ENCODE results near the gene TAT.
"Not testable (repeated sequence)": the region's sequence is repeated elsewhere in the genome, so short reads cannot be mapped to it uniquely, and the experiment has no call there.

Gene TAT

GRCh38 chr16:71584543-71585317 lies 7.8 kb upstream of the TAT start:
- no peak for DNase-seq (ENCODE audit: low read depth, low spot score)

DNA sequence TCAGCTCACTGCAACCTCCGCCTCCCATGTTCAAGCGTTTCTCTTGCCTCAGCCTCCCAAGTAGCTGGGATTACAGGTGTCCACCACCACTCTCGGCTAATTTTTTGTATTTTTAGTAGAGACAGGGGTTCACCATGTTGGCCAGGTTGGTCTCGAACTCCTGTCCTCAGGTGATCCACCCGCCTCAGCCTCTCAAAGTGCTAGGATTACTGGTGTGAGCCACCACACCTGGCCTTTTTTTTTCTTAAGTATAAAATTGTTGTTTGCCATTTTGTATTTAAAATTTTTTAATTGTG lies 5.6 kb upstream of the TAT start:
- DNase-seq (ENCODE audit: low read depth, low spot score) = not testable (repeated sequence)

DNA sequence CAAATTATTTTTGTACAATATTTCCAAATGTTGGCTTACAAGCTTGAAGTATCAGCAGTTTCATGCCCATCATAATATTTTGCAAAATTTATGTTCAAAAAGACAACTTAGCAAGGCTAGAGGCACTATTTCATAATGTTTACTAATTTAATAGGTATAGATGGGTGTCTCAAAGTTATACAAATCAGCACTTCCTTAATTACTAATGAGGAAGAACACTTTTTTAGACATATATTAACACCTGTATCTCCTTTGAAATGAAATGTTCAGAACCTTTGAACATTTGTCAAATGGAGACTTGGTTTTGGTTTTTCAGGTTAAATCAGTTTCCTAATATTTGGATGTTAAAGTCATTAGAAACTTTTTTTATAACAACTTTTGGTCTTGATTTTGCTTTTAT lies 2.2 kb downstream of the TAT start:
- DNase-seq (ENCODE audit: low read depth, low spot score) = no peak

DNA sequence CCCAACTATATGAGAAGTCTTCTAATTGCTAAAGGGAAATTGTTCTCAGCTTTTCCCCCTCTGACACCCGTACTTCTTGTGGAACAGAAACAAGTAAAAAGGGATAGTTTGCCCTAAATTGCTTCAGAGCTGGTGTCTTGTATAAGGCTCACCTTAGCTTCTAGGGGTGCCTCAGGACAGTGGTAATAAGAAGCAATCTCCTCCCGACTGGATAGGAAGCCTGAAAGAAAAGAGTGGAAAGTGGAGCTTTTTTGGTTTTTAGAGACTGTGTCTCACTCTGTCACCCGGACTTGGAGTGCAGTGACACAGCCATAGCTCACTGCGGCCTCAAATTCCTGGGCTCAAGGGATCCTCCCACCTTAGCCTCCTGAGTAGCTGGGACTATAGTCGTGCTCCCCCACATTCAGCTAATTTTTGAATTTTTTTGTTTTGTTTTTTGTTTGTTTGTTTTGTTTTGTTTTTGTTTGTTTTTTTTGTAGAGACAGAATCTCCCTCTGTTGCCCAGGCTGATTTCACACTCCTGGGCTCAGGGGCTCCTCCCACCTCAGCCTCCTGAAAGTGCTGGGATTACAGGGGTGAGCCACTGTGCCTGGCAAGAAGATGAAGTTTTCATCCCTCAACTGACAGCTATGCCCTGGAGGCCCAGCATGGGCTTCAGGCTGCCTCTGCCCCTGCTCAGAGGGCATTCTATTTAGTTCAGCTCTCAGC lies 3.4 kb downstream of the TAT start:
- DNase-seq (ENCODE audit: low read depth, low spot score) = no peak

DNA sequence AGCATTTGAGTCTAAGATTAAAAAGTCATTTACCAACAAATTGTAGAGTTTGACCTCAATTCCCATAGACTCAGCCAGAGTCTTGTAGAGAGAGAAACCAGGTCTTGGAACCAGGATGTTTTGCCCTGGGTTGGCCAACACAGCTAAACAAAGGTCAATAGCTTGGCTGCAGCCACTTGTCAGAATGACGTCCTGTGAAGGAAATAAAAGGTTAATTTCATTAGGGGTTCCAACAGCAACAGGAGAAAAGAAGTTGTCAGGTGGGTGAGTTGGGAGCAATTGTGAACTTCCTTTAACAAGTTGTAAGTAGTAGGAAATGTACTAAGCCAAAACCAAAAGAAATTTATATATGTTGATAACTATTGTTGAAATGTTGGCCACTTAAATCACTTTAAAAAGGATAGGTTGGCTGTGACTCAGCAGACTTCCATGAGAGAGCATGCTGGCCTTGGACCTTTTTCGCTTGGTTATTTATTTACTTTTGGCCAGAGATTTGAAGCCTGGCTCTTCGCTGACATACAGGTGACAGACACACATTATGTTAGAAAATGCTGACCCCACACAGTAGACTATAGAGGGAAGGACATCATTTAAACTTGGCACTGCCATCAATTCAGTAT lies 4.3 kb downstream of the TAT start:
- DNase-seq (ENCODE audit: low read depth, low spot score) = no peak

DNA sequence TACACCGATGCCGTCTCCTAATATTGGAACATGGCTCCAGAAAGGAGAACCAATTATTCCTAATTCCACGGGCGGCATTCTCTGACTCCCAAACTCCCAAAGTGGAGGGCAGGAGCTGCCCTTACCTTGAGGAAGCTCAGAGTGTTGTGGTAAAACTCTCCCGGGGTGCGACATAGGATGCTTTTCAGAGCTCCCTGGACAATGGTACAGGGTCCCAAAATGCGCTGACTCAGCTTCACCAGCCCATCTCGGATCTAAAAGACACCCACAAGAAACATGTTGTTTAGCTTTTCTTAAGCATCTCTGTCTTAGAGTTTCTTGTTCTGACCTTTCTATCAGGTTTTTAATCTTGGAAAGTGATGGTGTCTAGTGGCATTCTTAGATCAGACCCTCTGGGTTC lies 6.7 kb downstream of the TAT start:
- DNase-seq (ENCODE audit: low read depth, low spot score) = no peak

DNA sequence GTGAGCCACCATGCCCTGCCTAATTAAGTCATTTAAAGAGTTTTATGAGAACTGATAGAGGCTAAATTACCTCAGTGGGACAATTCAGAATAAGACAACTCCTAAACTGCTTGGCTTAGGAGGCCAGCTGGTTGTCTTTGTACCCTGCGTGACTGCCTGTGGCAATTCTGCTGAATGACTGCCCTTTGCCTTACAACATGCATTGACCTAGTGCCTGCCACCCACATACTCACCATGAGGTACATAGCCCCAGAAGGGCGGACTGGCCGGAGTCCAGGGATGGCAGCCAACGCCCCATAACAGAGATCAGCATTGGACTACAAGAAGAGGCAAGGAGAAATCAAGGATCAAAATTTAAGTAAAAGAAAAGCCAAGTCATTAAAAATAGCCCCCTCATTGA lies 7.3 kb downstream of the TAT start:
- no peak for DNase-seq (ENCODE audit: low read depth, low spot score)

GRCh38 chr16:71568551-71568950 lies 8.3 kb downstream of the TAT start:
- no peak for DNase-seq (ENCODE audit: low read depth, low spot score)

- DNase-seq (ENCODE audit: low read depth, low spot score) = no peak
Observed at GRCh38 chr16:71567931-71568330, 9.0 kb downstream of the TAT start.

GRCh38 chr16:71565812-71566700 lies 10.8 kb downstream of the TAT start:
- no peak for DNase-seq (ENCODE audit: low read depth, low spot score)

- no peak for DNase-seq (ENCODE audit: low read depth, low spot score)
Observed at GRCh38 chr16:71564335-71564967, 12.4 kb downstream of the TAT start.

- DNase-seq (ENCODE audit: low read depth, low spot score) = no peak
Observed at GRCh38 chr16:71562552-71562951, 14.3 kb downstream of the TAT start.

DNA sequence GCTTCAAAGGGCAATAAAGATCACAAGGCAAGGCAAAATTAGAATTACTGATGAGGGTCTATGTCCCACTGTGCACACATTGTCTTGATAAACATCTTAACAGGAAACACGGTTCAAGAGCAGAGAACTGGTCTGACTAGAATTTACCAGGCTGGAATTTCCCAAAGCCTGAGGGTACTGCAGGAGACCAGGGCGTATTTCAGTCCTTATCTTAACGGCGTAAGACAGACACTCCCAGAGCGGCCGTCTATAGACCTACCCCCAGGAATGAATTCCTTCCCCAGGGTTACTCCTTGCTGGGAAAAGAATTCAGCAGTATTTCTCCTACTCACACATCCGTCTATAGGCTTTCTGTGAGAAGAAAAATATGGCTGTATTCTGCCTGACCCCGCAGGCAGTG lies 15.0 kb downstream of the TAT start:
- not testable (repeated sequence) for DNase-seq (ENCODE audit: low read depth, low spot score)

GRCh38 chr16:71559855-71560254 lies 17.0 kb downstream of the TAT start:
- no peak for DNase-seq (ENCODE audit: low read depth, low spot score)

DNA sequence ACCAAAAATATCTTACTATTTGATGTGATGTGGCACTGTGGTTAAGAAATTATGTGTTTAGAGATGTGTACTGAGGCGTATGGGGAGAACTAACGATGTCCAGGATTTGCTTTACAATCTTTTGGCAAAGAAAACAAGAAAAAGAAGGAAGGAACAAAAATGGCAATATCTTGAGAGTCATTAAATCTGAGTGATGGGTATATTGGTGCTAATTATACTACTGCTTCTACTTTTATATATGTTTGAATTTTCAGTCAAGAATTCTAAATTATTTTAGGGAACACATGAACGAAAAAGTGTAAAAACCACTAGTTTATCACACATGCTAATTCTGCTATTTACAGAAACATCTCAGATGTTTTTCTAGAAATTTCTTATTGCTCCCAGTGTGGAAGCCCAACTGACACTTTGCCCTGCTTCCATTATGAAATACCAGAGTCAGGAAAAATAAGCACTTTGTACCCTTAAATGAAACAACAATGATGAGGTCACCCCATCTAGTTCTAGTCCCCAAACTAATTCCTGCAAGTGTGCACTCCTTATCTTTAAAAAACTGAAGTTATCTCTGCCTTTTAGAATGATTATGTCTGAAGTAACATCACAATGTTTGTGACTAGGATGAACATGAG lies 18.8 kb downstream of the TAT start:
- no peak for DNase-seq (ENCODE audit: low read depth, low spot score)

DNA sequence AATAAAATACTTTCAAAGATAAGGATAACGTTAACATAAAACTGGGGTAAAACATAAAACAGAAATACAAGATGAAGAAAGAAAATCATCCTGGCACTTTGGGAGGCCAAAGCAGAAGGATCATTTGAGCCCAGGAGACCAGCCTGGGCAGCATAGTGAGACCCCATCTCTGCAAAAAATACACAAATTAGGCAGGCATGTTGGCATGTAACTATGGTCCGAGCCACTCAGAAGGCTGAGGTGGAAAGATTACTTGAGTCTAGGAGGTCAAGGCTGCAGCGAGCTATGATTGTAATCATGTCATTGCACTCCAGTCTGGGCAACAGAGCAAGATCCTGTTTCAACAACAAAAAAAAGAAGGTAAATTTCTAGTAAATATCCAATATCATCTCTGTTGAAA lies 19.6 kb downstream of the TAT start:
- DNase-seq (ENCODE audit: low read depth, low spot score) = no peak

DNA sequence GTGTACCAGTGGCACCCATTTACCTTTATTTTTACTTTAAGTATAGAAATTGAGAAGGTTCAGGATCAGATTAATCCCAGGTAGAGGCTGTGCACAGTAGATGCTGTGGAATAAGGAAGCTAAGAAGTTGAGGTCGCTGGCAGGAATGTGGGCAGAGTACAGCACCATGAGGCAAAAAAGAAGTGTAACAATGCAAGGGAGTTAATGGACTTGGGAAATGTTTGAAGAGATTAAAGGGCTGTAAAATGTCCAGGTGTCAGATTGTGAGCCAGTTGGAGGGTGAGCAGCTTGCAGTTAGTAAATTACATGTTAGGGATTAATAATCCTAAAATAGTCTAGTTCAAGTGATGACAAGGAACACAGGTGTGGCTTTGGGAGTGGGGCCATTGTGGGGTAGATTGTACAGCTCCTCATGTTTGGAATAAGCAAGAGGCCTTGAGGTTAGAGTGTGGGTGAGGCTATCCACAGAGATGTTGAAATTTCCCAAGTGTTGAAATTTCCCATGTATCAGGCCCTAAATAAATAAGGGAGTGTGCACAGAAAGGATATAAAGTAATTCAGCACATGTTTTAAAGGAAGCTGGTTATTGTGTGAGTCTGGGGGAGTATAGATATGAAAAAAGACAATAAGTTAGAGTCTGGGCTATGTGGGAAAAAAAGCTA lies 21.5 kb downstream of the TAT start:
- DNase-seq (ENCODE audit: low read depth, low spot score) = no peak

- DNase-seq (ENCODE audit: low read depth, low spot score) = no peak
Observed at GRCh38 chr16:71552698-71553503, 24.0 kb downstream of the TAT start.

- no peak for DNase-seq (ENCODE audit: low read depth, low spot score)
Observed at GRCh38 chr16:71547168-71547567, 29.7 kb downstream of the TAT start.

DNA sequence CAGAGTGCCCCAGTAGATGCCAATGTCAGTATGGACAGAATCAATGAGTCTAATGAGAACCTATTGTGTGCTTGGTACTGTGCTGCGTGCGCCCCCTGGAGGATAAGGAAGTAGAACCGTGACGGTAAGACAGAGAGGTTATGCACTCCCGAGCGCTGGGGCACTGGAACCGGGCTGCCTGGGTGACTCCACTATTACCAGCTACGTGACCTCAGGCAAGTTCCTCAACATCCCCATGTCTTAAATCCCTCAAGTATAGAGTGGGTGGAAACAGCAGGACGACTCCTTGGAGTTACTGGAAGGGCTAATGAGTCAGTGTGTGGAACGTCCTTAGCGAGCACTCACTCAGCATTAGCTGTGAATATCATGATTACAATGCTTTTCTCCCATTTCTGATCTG lies 34.5 kb downstream of the TAT start:
- no peak for DNase-seq (ENCODE audit: low read depth, low spot score)

All from activated naive CD8-positive, alpha-beta T cell treated with anti-CD3 and anti-CD28 coated beads, Interleukin-2, amount 50 U/mL, for 16 hours (primary cell).